ENCODE results near the gene TLK1.

TLK1 gene

GRCh38 chr2:171160119-171160955 lies at the start of gene TLK1:
Gene TLK1, minus strand, starts transcription at chr2:171160893. Its CDS starts 465 bp downstream, at chr2:171160428.
- peak; percentile 71 to 77 for DNase-seq

DNA sequence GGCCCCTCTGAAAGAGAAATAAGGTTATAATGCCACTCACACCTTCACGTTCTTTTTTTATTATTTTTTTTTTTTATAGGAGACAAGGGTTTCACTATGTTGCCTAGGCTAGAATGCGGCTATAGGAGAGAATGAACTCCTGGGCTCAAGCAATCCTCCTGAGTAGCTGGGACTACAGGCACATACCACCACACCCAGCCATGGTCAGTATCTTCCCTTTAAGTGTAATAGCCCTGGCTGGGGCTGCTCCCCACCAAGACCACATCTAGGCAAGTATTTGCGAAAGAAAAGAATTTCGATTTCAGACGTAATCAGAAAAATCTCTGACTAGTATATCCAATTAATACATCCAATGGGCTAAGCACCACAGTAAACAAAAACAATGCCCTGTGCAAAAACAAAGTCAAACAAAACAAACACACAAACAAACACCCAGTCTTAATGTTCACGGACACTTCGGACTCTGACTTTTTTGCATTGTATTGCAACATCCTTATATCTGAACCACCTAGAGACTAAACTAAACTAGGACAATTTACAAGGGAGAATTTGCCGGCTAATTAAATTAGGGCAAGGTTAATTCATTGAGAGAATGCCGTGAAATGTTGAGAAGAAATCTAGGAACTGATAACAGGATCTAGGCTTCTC lies 49.6 kb upstream of the TLK1 start:
- DNase-seq, result no peak

DNA sequence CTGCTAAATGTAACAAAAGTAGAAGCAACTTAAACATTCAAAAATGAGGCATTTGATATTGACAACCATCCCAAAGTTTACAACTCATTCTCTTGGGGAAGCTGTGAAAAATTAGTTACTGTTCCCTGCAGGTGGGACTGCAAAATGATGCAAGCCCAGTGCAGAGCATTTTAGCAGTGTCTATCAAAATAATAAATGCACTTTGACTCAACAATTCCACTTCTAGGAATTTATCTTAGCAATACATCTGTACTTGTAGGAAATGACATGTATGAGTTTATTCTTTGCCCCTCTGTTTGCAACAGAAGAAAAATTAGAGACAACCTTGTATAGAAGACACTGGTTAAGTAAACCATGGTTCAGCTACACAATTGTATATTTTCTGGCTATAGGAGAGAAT lies 48.0 kb upstream of the TLK1 start:
- no peak for DNase-seq

DNA sequence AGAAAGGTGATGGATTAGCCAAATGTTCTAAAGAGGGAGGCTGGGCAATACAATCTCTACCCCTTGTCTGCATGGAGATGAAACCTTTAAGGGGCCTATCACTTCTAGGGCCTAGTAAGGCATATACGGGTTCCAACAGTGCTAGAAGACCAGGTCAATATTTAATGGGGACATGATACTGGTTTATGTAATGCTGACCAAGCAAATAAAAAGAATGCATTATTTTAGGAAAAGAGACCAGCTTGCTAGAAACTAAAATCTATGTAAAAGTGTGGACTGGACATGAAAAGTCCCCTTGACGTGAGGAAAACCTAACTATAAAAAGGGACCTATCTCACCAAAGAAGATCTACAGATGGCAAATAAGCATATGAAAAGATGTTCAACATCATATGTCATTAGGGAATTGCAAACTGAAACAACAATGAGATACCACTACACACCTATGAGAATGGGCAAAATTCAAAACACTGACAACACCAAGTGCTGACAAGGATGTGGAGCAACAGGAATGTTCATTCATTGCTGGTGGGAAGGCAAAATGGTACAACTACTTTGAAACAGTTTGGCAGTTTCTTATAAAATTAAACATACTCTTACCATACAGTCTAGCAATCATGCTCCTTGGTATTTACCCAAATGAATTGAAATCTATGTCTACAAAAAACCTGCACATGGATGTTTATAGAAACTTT lies 45.9 kb upstream of the TLK1 start:
- DNase-seq, result no peak

DNA sequence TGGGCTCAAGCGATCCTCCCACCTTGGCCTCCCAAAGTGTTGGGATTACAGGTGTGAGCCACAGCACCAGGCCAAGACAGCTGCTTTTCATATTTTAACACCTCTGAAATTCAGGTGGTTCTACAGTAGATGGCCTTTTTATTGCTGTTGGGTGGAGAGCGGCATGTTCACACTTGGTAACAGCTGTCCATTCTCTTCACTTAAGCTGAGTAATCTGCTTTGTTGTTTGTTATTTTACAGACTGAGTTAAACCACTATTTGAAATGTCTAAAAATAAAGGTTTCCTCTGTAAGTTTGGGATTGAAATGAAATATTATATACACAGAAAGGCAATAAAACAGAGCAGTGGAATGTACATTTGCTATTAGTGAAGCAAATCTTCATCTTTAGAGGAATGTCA lies 44.9 kb upstream of the TLK1 start:
- no peak for DNase-seq

GRCh38 chr2:171201767-171202166 lies 41.1 kb upstream of the TLK1 start:
- DNase-seq, result no peak

- DNase-seq, result no peak
Measured at GRCh38 chr2:171201271-171201670, 40.6 kb upstream of the TLK1 start.

DNA sequence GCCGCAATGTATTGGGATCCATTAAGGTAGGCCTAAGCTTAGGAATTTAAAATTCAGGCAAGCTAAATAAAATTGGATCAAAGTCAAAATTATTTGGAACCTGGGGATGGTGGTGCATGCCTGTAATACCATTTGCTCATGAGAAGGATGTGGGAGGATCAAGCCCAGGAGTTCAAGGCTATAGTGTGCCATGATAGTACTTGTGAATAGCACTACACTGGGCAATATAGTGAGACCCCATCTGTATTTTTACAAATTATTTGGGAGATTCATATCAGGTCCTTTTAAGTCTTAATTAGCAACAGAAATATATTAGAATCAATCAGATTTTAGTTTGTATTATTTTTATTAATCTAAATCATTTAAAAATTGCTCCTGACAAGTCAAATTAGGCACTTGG lies 39.8 kb upstream of the TLK1 start:
- no peak for DNase-seq

DNA sequence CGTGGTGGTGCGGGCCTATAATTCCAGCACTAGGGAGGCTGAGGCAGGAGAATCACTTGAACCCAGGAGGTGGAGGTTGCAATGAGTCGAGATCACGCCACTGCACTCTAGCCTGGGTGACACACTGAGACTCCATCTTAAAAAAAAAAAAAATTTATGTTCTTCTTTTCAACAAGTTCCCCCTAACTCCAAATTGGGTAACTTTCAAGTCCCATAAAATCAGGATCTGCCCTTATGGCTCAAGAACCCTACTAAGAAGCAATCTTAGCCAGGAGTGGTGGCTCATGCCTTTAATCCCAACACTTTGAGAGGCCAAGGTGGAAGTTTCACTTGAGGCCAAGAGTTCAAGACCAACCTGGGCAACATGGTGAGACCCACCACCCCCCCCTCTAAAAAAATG lies 30.3 kb upstream of the TLK1 start:
- DNase-seq, result no peak

- no peak for DNase-seq
Measured at GRCh38 chr2:171187819-171188218, 27.1 kb upstream of the TLK1 start.

DNA sequence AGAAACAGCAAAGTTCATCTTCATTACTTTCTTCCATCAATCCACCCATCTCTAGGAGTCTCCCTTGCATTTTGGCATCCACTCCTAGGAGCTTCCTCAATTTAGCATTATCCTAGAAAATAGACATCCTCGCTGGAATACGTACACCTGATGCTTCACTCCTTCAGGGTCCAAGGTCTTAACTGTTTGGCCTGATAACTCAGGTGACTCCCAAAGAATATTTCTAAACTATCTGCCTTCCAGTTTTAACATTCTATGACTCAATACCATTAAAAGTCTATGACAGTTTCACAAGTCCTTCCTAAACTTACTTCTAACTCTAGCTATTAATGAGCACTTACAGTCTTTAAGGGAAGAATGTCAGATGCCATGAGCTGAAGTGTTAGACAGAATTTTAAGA lies 26.5 kb upstream of the TLK1 start:
- no peak for DNase-seq

- no peak for DNase-seq
Measured at GRCh38 chr2:171185941-171186340, 25.2 kb upstream of the TLK1 start.

DNA sequence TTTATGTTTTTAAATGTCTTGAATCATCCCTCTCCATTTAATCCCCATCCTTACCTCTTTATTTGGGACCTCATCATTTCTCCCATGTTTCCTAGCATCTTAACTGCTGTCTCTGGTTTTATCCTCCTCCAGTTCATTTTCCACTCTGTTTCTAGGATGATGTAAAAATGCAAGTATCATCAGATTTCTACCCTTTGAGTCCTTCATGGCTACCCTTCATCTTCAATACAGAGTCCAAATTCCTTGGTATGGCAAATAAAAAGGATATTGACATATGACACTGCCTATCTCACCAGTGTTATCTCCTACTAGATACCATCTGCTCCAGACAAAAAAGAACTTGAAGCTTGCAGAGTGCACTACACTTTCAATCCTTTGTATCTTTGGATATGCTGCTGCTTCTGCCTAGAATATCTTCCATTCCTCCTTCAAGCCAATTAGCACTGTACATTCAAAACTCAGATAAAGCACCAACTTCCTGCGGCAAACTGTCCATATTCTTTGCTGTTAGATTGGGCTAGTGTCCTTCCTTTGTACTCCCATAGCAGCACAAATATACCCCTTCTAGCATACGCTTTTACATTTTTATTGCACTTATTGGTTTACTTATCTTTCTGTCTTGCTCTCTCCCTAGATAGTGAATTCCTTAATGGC lies 24.6 kb upstream of the TLK1 start:
- DNase-seq, result no peak

- no peak for DNase-seq
Measured at GRCh38 chr2:171181064-171182049, 20.7 kb upstream of the TLK1 start.

GRCh38 chr2:171180229-171180930 lies 19.7 kb upstream of the TLK1 start:
- DNase-seq, result no peak

- no peak for DNase-seq
Measured at GRCh38 chr2:171178993-171179392, 18.3 kb upstream of the TLK1 start.

DNA sequence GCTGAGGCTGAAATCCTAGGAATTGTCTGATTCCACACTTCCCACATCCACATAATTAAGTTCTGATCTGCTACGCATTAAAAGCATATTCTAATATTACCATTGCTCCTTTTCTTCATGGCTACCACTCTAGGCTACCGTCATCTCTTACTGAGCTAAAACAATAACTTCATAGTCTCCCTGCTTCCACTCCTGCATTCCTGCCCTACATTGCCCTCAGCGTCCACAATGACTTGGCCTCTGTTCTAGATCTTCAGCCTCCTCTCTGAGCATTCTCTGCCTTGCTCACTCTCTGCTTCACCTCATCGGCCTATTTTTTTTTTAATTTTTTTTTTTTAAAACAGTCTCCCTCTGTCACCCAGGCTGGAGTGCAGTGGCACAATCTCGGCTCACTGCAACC lies 15.8 kb upstream of the TLK1 start:
- DNase-seq, result no peak

- DNase-seq, result no peak
Measured at GRCh38 chr2:171174075-171174474, 13.4 kb upstream of the TLK1 start.

DNA sequence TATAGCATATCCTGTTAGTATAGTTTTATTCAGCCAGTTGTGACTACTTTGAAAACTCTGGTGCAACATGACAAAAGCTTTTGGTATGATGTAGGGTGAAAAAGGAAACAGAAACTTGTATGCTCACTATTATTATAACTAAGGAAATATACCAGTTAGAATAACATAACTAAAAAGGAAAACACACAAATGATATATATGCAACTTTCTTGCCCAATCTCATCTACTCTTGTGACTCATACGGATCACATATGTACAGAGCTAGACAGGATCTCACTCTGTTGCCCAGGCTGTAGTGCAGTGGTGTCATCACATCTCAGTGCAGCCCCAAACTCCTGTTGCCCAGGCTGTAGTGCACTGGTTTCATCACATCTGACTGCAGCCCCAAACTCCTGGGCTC lies 12.4 kb upstream of the TLK1 start:
- no peak for DNase-seq

DNA sequence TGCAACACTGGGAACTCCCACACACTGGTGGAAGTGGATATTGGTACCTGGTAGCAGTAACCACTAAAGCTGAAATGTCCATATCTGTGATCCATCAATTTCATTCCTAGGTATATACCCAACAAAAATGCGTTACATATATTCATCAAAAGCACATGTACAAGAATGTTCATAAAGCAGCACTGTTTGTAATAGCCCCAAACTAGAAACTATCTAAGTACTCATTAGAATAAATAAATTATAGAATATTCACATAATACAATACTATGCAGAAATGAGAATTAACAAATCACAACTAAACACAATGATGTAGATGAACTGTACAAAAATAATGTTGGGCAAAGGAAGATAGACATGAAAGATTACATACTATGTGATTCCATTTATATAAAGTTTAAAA lies 11.1 kb upstream of the TLK1 start:
- DNase-seq, result no peak

GRCh38 chr2:171169839-171170238 lies 9.1 kb upstream of the TLK1 start:
- no peak for DNase-seq

GRCh38 chr2:171169333-171169732 lies 8.6 kb upstream of the TLK1 start:
- no peak for DNase-seq
